ENCODE measurements around the gene ARL6IP4. TPM values are rescaled to one million over a fixed set of nuclear protein-coding genes. Genes with fewer than 3 reads are reported as not detected.

ARL6IP4 gene
- total RNA-seq, 1 experiment from 2014 or later: 132 TPM

DNA sequence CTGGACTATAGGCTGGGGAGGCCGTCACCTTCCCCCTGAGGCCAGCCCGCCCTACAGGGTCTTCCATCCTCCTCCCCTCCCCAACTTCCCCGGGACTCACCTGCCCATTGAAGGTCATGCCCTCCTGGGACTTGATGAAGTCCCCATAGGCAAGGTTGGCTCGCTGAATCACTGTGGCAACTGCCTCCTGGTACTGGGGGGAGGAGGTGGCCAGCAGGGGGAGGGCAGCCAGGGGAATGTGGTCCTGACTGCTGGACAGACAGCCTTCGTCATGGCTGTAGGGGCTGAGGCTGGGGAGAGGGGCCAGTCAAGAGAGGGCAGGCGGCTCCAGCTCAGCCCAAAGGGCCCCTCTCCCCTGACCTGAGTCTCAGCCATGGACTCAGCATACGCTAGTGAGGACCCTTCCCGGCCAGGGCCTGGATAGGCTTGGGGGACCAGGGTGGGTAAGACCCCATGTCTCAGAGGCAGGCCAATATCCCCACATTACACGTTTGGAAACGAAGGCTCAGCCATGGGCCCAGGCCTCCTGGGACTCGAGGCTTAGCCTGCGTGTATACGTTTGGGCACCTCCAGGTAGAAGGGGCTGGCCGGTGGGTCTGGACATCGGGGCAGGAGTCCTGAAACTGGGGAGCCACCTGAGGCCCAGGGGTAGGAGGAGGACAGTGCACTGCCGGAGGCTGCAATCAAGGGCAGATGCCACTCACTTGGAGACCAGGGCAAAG, 16.3 kb downstream of the ARL6IP4 start:
- no peaks in the 10 kb centered on the region for H3K27me3 ChIP-seq (ENCODE audit: insufficient read depth, low read length)
- no peak overlapping the region for H4K91ac ChIP-seq (ENCODE audit: insufficient read length, low read depth, low read length)
- DNase-seq: no peak
- H4K8ac ChIP-seq (replicated peaks; ENCODE audit: insufficient read length, low read depth, low read length): no peak overlapping the region
- no peak overlapping the region for H3K27ac ChIP-seq (ENCODE audit: insufficient read length, low read depth, low read length)
- no peak overlapping the region for H2AFZ ChIP-seq (ENCODE audit: low read length)
- no peaks in the 10 kb centered on the region for H3K4me1 ChIP-seq (ENCODE audit: insufficient read depth, low read length)
- 0 out of 4 replicates have a peak, but pooled peaks cover 0 to 5% of the 10 kb centered on the region in 2 experiments for H3K4me1 Mint-ChIP-seq
- no peak overlapping the region for H3K4me2 ChIP-seq (ENCODE audit: insufficient read depth, insufficient read length, low read length)
- TF ChIP-seq, protein P1, sequence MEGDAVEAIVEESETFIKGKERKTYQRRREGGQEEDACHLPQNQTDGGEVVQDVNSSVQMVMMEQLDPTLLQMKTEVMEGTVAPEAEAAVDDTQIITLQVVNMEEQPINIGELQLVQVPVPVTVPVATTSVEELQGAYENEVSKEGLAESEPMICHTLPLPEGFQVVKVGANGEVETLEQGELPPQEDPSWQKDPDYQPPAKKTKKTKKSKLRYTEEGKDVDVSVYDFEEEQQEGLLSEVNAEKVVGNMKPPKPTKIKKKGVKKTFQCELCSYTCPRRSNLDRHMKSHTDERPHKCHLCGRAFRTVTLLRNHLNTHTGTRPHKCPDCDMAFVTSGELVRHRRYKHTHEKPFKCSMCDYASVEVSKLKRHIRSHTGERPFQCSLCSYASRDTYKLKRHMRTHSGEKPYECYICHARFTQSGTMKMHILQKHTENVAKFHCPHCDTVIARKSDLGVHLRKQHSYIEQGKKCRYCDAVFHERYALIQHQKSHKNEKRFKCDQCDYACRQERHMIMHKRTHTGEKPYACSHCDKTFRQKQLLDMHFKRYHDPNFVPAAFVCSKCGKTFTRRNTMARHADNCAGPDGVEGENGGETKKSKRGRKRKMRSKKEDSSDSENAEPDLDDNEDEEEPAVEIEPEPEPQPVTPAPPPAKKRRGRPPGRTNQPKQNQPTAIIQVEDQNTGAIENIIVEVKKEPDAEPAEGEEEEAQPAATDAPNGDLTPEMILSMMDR (conservative IDR thresholded peaks at IDR 0.05): no peak
- no peaks in the 10 kb centered on the region for H3K9me3 Mint-ChIP-seq
- no peak overlapping the region for H2BK120ac ChIP-seq (ENCODE audit: low read depth, low read length, poor library complexity, severe bottlenecking)
- no peak overlapping the region for H2BK12ac ChIP-seq (ENCODE audit: insufficient read length, low read depth, low read length)
- H3K27me3 Mint-ChIP-seq (ENCODE audit: low read depth): no peaks in the 10 kb centered on the region; the same call in 1 of the 2 replicates
- no peaks in the 10 kb centered on the region for H3K79me2 ChIP-seq (ENCODE audit: insufficient read depth, low read length)
- H3K27ac Mint-ChIP-seq: no peak overlapping the region
- H3K4ac ChIP-seq (ENCODE audit: low read depth, low read length): no peak overlapping the region
- H2BK5ac ChIP-seq (ENCODE audit: insufficient read length, low read length): no peak overlapping the region
- no peak overlapping the region for H3K56ac ChIP-seq (ENCODE audit: insufficient read length, low read depth, low read length)
- no peak overlapping the region for H3K23ac ChIP-seq (ENCODE audit: insufficient read length, low read depth, low read length)
- no peaks in the 10 kb centered on the region for H3K36me3 Mint-ChIP-seq (ENCODE audit: insufficient read depth in 1 of 3, low read depth in 3 of 3)
- no peak overlapping the region for H3K18ac ChIP-seq (ENCODE audit: insufficient read length, low read depth, low read length)
- H2BK15ac ChIP-seq (ENCODE audit: low read depth, low read length): no peak overlapping the region
- no peaks in the 10 kb centered on the region for H3K79me1 ChIP-seq (ENCODE audit: insufficient read depth, low read depth, low read length, poor library complexity, severe bottlenecking)
- H3K9ac ChIP-seq (ENCODE audit: extremely low read depth, insufficient read length, low read length): no peak overlapping the region
- no peaks in the 10 kb centered on the region for H3K23me2 ChIP-seq (ENCODE audit: insufficient read length, low read depth, low read length, poor library complexity, severe bottlenecking)
- no peak overlapping the region for H3K4me3 Mint-ChIP-seq
- H3K14ac ChIP-seq (ENCODE audit: insufficient read depth, low read length): no peak overlapping the region
- H4K20me1 ChIP-seq (ENCODE audit: control insufficient read depth, insufficient read depth, insufficient read length): no peaks in the 10 kb centered on the region
- no peaks in the 10 kb centered on the region for H3K9me3 ChIP-seq (ENCODE audit: control insufficient read depth, low read depth, low read length)
- no peak overlapping the region for H2BK20ac ChIP-seq (ENCODE audit: low read depth, low read length, poor library complexity, severe bottlenecking)
- no peak overlapping the region for H2AK5ac ChIP-seq (ENCODE audit: insufficient read length, low read length)
- no peak overlapping the region for H3T11ph ChIP-seq (ENCODE audit: low read length)
- H4K5ac ChIP-seq (ENCODE audit: insufficient read length, low read depth, low read length): no peak overlapping the region
- no CpG with 5 or more reads among the region's 16 CpGs for WGBS (ENCODE audit: extremely low coverage, insufficient read length, low lambda C conversion rate)
